Type B pancreatic cell (in vitro differentiated cells): ENCODE results near the gene GNB1L. TPM values are rescaled to one million over a fixed set of nuclear protein-coding genes. Genes with fewer than 3 reads are reported as not detected.

Experiments used
- DNase-seq: peaks from one replicate; pipeline ENCODE4 v3.0.0; 2021; ENCODE audit warnings: mixed read lengths; ENCODE audit not compliant: unreplicated experiment; ENCODE audit errors: extremely low spot score
- H3K27ac Mint-ChIP-seq: 2 replicates; pipeline ENCODE4 v1.8.0; 2021; ENCODE audit warnings: mild to moderate bottlenecking, mixed read lengths
- H3K27me3 Mint-ChIP-seq: 2 replicates; pipeline ENCODE4 v1.8.0; 2021; ENCODE audit warnings: mixed read lengths
- H3K36me3 Mint-ChIP-seq: 2 replicates; pipeline ENCODE4 v1.8.0; 2021; ENCODE audit warnings: mixed read lengths
- H3K4me1 Mint-ChIP-seq: one replicate; pipeline ENCODE4 v1.8.0; 2021; ENCODE audit warnings: mixed read lengths; ENCODE audit not compliant: unreplicated experiment
- H3K4me3 Mint-ChIP-seq: 2 replicates; pipeline ENCODE4 v1.8.0; 2021; ENCODE audit warnings: mild to moderate bottlenecking, mixed read lengths
- H3K9me3 Mint-ChIP-seq: 2 replicates; pipeline ENCODE4 v1.8.0; 2021; ENCODE audit warnings: mixed read lengths
- total RNA-seq: library from RNA; stranded (reverse); gene quantifications from 2 replicates; pipeline ENCODE4 v1.2.1, GENCODE V29; 2021; ENCODE audit warnings: low replicate concordance
- TF ChIP-seq, protein P1 (sequence below): fragments of 200-600 bp; sonication (generic); conservative IDR thresholded peaks from 2 replicates; pipeline ENCODE4 v1.5.0; 2021; ENCODE audit warnings: antibody characterized with exemption, mild to moderate bottlenecking

Gene GNB1L
- total RNA-seq, 1 donor from 2014 or later = 7.7 TPM

DNA sequence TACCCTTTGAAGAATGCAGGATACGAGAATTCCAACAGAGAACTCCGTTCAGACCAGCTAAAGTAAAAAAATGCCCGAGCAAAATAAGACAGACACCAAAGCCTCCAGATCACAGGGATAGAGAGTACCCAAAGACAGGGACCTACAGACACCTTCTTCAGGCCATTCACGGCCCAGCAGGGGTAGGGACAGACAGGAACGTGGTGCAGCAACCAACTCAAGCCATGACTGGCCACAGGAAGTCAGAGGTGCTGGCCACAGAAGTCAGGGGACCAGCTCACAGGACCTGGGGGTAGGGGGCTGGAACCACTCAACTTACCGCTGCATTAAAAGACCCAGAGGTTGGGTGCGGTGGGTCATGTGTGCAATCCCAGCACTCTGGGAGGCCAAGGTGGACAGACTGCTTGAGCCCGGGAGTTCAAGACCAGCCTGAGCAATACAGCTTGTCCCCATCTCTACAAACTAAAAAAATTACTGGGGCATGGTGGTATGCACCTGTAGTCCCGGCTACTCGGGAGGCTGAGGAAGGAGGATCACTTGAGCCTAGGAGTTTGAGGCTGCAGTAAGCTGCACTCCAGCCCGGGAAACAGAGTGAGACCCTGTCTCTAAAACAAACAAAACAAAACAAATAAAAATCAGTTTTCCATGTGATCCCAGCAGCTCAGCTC, 47.0 kb upstream of the GNB1L start:
- no peak overlapping the region for H3K27ac Mint-ChIP-seq

DNA sequence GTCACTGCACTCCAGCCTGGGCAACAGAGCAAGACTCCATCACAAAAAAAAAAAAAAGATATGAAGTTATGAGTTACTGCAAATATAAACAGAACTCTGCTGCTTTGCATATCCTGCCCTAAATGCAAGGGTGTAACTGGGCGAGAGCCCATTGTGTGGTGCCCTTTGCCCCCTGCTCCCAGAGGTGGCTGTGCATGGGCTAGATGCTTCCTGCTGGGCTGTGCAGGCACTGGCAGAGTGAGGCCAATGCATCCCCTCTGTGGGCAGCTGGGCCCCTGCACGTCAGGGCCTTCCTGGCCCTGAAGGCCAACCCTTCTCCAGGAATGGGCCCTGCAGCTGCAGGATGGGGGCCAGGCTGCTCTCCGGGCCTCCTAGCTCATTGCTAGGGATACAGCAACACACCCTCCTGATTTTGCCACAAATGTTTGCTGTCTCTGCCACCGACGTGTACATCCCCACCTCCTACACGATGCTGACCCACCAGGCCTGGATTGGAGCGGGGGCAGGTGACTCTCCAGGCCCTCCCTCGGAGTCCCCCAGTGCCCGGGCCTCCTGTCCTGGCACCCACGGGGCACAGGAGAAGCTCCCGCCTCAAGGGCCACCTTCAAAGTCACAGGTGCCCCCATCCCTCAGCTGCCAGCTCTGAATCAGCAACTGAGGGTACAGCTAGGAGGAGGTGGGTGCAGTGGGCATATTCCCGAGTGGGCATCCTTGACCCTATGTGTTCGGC, 46.2 kb upstream of the GNB1L start:
- no peak for DNase-seq
- H3K4me1 Mint-ChIP-seq = peaks cover 29% of the 10 kb centered on the region
- no peaks in the 10 kb centered on the region for H3K27me3 Mint-ChIP-seq
- TF ChIP-seq, protein P1, sequence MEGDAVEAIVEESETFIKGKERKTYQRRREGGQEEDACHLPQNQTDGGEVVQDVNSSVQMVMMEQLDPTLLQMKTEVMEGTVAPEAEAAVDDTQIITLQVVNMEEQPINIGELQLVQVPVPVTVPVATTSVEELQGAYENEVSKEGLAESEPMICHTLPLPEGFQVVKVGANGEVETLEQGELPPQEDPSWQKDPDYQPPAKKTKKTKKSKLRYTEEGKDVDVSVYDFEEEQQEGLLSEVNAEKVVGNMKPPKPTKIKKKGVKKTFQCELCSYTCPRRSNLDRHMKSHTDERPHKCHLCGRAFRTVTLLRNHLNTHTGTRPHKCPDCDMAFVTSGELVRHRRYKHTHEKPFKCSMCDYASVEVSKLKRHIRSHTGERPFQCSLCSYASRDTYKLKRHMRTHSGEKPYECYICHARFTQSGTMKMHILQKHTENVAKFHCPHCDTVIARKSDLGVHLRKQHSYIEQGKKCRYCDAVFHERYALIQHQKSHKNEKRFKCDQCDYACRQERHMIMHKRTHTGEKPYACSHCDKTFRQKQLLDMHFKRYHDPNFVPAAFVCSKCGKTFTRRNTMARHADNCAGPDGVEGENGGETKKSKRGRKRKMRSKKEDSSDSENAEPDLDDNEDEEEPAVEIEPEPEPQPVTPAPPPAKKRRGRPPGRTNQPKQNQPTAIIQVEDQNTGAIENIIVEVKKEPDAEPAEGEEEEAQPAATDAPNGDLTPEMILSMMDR = no peak
- no peak overlapping the region for H3K4me3 Mint-ChIP-seq
- peaks cover 4% of the 10 kb centered on the region for H3K36me3 Mint-ChIP-seq
- H3K9me3 Mint-ChIP-seq = no peaks in the 10 kb centered on the region
- H3K27ac Mint-ChIP-seq = no peak overlapping the region

More for the DNA sequence above, 47.0 kb upstream of the GNB1L start:
- TF ChIP-seq, protein P1 = no peak
- H3K27me3 Mint-ChIP-seq = no peaks in the 10 kb centered on the region
- no peak overlapping the region for H3K4me3 Mint-ChIP-seq
- no peak for DNase-seq
- peaks cover 32% of the 10 kb centered on the region for H3K4me1 Mint-ChIP-seq
- no peaks in the 10 kb centered on the region for H3K9me3 Mint-ChIP-seq
- peaks cover 4% of the 10 kb centered on the region for H3K36me3 Mint-ChIP-seq

DNA sequence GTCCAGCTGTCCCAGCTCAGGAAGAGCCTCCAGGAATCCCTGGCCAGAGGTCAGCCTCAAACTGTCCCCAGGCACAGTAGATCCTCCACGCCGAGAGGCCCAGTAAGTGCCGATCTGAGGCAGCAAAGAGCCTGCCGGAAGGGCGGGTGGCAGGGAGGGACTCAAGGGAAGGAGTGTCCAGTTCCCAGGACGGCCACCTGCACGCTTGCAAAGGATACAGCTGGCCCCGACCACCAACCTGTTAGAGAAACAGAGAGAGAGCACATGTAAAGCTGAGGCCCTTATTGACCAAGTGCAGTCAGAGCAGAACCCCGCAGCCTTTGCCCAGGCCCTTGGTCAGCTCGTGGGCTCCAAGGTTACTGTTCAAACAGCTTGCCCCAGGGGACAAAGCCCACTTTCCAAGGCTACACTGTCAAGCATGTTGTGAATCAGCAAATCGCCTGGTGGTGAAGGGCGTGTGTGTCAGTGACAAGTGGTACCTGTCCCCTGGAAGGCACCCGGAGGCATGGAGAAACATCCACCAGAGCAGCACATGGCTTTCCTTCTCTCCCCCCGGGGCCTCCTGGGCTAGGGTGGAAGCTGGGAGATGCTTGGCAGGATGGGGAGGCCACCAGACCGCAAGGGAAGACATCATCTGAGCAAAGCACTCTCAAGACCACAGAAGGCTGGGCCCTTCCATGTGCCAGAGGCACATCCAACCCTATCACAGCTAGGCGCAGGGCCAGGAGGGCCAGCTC, 44.3 kb upstream of the GNB1L start:
- Mint-ChIP-seq H3K36me3 (peaks cover 4% of the 10 kb centered on the region), H3K9me3 (no peaks in the 10 kb centered on the region), H3K4me3 (no peak overlapping the region), H3K27ac (peak overlapping the region; percentile 12), H3K27me3 (no peaks in the 10 kb centered on the region), H3K4me1 (peaks cover 20% of the 10 kb centered on the region)
- DNase-seq = no peak
- TF ChIP-seq, protein P1 = no peak

DNA sequence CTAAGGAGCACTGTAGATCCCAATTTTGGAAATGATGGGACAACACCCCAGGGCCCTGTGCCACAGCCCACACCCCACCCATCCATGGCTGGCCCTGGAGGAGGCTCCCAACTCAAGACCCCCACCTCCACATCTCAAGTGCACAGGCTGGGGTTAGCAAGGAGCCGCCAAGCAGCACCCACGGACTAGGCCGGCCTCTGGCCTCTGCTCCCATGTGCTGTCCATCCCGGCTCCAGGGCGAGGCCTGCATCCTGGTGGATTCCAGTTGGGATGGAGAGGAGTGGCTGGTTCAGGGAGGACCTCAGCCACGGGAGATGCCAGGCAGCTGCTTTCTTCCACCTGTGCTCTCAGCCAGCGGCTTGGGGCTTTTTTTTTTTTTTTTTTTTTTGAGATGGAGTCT, 43.5 kb upstream of the GNB1L start:
- Mint-ChIP-seq H3K36me3 (peaks cover 4% of the 10 kb centered on the region), H3K9me3 (no peaks in the 10 kb centered on the region), H3K27ac (no peak overlapping the region), H3K27me3 (no peaks in the 10 kb centered on the region), H3K4me3 (no peak overlapping the region), H3K4me1 (peaks cover 18% of the 10 kb centered on the region)
- DNase-seq = no peak
- TF ChIP-seq, protein P1 = no peak

DNA sequence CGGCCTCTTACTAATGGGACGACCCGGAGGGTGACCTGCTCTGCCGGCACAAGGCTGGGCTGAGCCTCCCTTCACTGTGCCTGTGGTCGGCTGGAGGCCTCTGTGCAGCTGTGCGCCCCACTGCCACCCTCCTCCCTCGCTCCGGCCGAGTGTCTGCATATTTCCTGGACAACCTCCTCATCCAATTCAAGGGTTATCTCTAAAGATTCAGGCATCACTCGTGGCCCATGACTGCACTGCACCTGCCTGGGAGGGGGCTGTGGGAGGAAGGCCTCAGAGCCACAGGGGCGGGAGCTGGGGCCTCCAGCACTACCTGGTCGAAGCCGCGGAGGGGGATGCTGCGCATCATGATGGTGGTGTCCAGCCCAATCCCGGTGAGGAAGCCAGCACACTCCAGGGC, 43.1 kb upstream of the GNB1L start:
- H3K4me1 Mint-ChIP-seq = peaks cover 17% of the 10 kb centered on the region
- TF ChIP-seq, protein P1 = no peak
- no peaks in the 10 kb centered on the region for H3K27me3 Mint-ChIP-seq
- H3K27ac Mint-ChIP-seq = no peak overlapping the region
- H3K9me3 Mint-ChIP-seq = no peaks in the 10 kb centered on the region
- H3K36me3 Mint-ChIP-seq = peaks cover 4% of the 10 kb centered on the region
- H3K4me3 Mint-ChIP-seq = no peak overlapping the region
- no peak for DNase-seq
